OCI-LY7 (cell line): ENCODE data around the gene GPX8.

Experiments
- EZH2phosphoT487 ChIP-seq: fragments of 200-600 bp; sonication (generic); IDR thresholded peaks from 2 replicates; pipeline ENCODE4 v1.6.1; 2018; ENCODE audit warnings: low read depth, borderline replicate concordance, mild to moderate bottlenecking, mixed run types, antibody characterized with exemption, low read length, moderate library complexity, mixed read lengths
- TF ChIP-seq, protein P1 (sequence below): fragments of 200-600 bp; sonication (generic); conservative IDR thresholded peaks from 2 replicates; pipeline ENCODE4 v1.5.1; 2014; ENCODE audit warnings: mild to moderate bottlenecking, antibody characterized with exemption, low read length, moderate library complexity, mixed read lengths

DNA sequence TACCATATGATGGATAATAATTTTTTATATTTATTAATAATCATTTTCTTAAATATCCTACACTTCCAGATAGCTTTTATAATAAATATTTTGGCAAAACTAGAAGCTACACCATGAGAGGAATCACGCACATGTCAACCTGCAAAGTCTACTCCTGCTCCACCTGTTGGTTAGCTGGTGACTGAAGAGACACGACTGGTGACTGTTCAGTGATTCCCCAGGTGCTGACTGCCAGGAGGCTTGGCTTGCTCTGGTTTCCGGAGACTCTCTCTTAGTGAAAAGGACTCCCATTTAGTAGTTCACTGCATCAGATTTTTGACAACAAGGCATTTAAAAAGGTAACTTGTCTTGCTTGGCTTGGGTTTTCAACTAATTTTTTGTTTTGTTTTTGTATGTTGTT lies 36.6 kb upstream of the GPX8 start:
- TF ChIP-seq, protein P1, sequence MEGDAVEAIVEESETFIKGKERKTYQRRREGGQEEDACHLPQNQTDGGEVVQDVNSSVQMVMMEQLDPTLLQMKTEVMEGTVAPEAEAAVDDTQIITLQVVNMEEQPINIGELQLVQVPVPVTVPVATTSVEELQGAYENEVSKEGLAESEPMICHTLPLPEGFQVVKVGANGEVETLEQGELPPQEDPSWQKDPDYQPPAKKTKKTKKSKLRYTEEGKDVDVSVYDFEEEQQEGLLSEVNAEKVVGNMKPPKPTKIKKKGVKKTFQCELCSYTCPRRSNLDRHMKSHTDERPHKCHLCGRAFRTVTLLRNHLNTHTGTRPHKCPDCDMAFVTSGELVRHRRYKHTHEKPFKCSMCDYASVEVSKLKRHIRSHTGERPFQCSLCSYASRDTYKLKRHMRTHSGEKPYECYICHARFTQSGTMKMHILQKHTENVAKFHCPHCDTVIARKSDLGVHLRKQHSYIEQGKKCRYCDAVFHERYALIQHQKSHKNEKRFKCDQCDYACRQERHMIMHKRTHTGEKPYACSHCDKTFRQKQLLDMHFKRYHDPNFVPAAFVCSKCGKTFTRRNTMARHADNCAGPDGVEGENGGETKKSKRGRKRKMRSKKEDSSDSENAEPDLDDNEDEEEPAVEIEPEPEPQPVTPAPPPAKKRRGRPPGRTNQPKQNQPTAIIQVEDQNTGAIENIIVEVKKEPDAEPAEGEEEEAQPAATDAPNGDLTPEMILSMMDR: no peak
- no peak for TF ChIP-seq EZH2phosphoT487
